Hepatocyte (in vitro differentiated cells): Measurements from ENCODE around the gene UTS2B. TPM values are rescaled to one million over a fixed set of nuclear protein-coding genes. Genes with fewer than 3 reads are reported as not detected.

ENCODE experiments used
- DNase-seq: peaks from one replicate; pipeline ENCODE4 v3.0.0-alpha.2; 2016; ENCODE audit warnings: low spot score
- H2AFZ ChIP-seq: fragments of 200-600 bp; sonication (generic); 2 replicates; pipeline ENCODE4 v1.6.0; 2016; ENCODE audit warnings: antibody characterized with exemption, mild to moderate bottlenecking
- H3K27ac ChIP-seq: fragments of 200-600 bp; sonication (generic); 2 replicates; pipeline ENCODE4 v1.5.1; 2016; ENCODE audit warnings: mild to moderate bottlenecking
- H3K27me3 ChIP-seq: fragments of 200-600 bp; sonication (generic); 2 replicates; pipeline ENCODE4 v1.6.1; 2016
- H3K36me3 ChIP-seq: fragments of 200-600 bp; sonication (generic); replicated peaks from 2 replicates; pipeline ENCODE4 v1.5.1; 2016; ENCODE audit warnings: low read depth; ENCODE audit not compliant: insufficient read depth
- H3K4me1 ChIP-seq: fragments of 200-600 bp; sonication (generic); 2 replicates; pipeline ENCODE4 v1.5.1; 2016; ENCODE audit warnings: mild to moderate bottlenecking, moderate library complexity; ENCODE audit not compliant: insufficient read depth
- H3K4me2 ChIP-seq: fragments of 200-600 bp; sonication (generic); 2 replicates; pipeline ENCODE4 v1.6.0; 2016
- H3K4me3 ChIP-seq: fragments of 200-600 bp; sonication (generic); 2 replicates; pipeline ENCODE4 v1.5.1; 2016; ENCODE audit warnings: mild to moderate bottlenecking
- H3K79me2 ChIP-seq: fragments of 200-600 bp; sonication (generic); 2 replicates; pipeline ENCODE4 v1.6.0; 2017; ENCODE audit warnings: mild to moderate bottlenecking
- H3K9me2 ChIP-seq: fragments of 200-600 bp; sonication (generic); replicated peaks from 2 replicates; pipeline ENCODE4 v1.6.0; 2017; ENCODE audit warnings: mild to moderate bottlenecking; ENCODE audit not compliant: insufficient read depth
- H3K9me3 ChIP-seq: fragments of 200-600 bp; sonication (generic); 2 replicates; pipeline ENCODE4 v1.5.1; 2016; ENCODE audit warnings: low read depth, mild to moderate bottlenecking
- H4K20me1 ChIP-seq: fragments of 200-600 bp; sonication (generic); 2 replicates; pipeline ENCODE4 v1.6.0; 2016; ENCODE audit warnings: mild to moderate bottlenecking; ENCODE audit not compliant: insufficient read depth, poor library complexity, severe bottlenecking
- CTCF ChIP-seq: fragments of 200-600 bp; sonication (generic); IDR thresholded peaks from 2 replicates; pipeline ENCODE4 v1.5.1; 2016; ENCODE audit warnings: antibody characterized with exemption, mild to moderate bottlenecking; ENCODE audit not compliant: poor library complexity
- EZH2 ChIP-seq: fragments of 200-600 bp; sonication (generic); IDR thresholded peaks from 2 replicates; pipeline ENCODE4 v1.6.1; 2016; ENCODE audit warnings: antibody characterized with exemption, mild to moderate bottlenecking, borderline replicate concordance
- EZH2phosphoT487 ChIP-seq: fragments of 200-600 bp; sonication (generic); IDR thresholded peaks from one replicate; pipeline ENCODE4 v1.6.1; 2018; ENCODE audit warnings: antibody characterized with exemption, mild to moderate bottlenecking, low read depth, moderate library complexity; ENCODE audit not compliant: unreplicated experiment, severe bottlenecking
- WGBS: methylation state at CpG from one replicate; pipeline ENCODE4 v1.1.6; 2016; ENCODE audit warnings: low lambda C conversion rate; ENCODE audit errors: missing lambda C conversion rate; 5-methylcytosine and 5-hydroxymethylcytosine counted together
- polyA plus RNA-seq: library from polyadenylated mRNA; unstranded; fragments of >200 nt; fragmentation: Nextera tagmentation; extraction: Ambion mirVana; gene quantifications from 2 replicates; pipeline ENCODE4 v1.2.1, GENCODE V29; 2016
- total RNA-seq: library from RNA; depleted of rRNA; stranded (reverse); fragments of >200 nt; gene quantifications from 2 replicates; pipeline ENCODE4 v1.2.3, GENCODE V29; 2014

The UTS2B gene
- total and polyA plus RNA-seq, 2 experiments from 2014 or later = 0.07 to 0.19 TPM

GRCh38 chr3:191235331-191236314 is 94.7 kb downstream of the UTS2B start:
- no peak for DNase-seq
- Histone ChIP-seq H3K4me1 (peaks cover 7% of the 10 kb centered on the region), H4K20me1 (no peaks in the 10 kb centered on the region), H3K27ac (no peak overlapping the region), H3K9me3 (no peaks in the 10 kb centered on the region), H3K79me2 (no peaks in the 10 kb centered on the region), H3K36me3 (no peaks in the 10 kb centered on the region), H3K4me2 (no peak overlapping the region), H3K9me2 (no peaks in the 10 kb centered on the region), H3K27me3 (no peaks in the 10 kb centered on the region), H2AFZ (no peak overlapping the region), H3K4me3 (no peak overlapping the region)
- WGBS = 93% methylated on average over 4 of the region's 4 CpGs
- TF ChIP-seq EZH2 = no peak
- no peak for TF ChIP-seq CTCF
- no peak for TF ChIP-seq EZH2phosphoT487

- 95% methylated on average over 9 of the region's 9 CpGs for WGBS
- H3K36me3 ChIP-seq = no peaks in the 10 kb centered on the region
- H2AFZ ChIP-seq = no peak overlapping the region
- H3K4me2 ChIP-seq = no peak overlapping the region
- TF ChIP-seq CTCF (no peak), EZH2phosphoT487 (no peak), EZH2 (no peak)
- no peak overlapping the region for H3K4me3 ChIP-seq
- no peaks in the 10 kb centered on the region for H3K27me3 ChIP-seq
- no peaks in the 10 kb centered on the region for H4K20me1 ChIP-seq
- no peak for DNase-seq
- H3K79me2 ChIP-seq = no peaks in the 10 kb centered on the region
- no peak overlapping the region for H3K27ac ChIP-seq
- H3K9me2 ChIP-seq = no peaks in the 10 kb centered on the region
- H3K4me1 ChIP-seq = peaks cover 7% of the 10 kb centered on the region
- no peaks in the 10 kb centered on the region for H3K9me3 ChIP-seq
These were observed 96.1 kb downstream of the UTS2B start for GRCh38 chr3:191234216-191234615.

GRCh38 chr3:191227541-191227940 is 102.8 kb downstream of the UTS2B start:
- Histone ChIP-seq H3K4me2 (no peak overlapping the region), H3K36me3 (no peaks in the 10 kb centered on the region), H2AFZ (no peak overlapping the region), H3K27ac (no peak overlapping the region), H3K27me3 (no peaks in the 10 kb centered on the region), H3K4me1 (no peaks in the 10 kb centered on the region), H3K9me3 (no peaks in the 10 kb centered on the region), H3K9me2 (no peaks in the 10 kb centered on the region), H3K79me2 (no peaks in the 10 kb centered on the region), H3K4me3 (no peak overlapping the region), H4K20me1 (no peaks in the 10 kb centered on the region)
- TF ChIP-seq CTCF = no peak
- WGBS = 72% methylated on average over 5 of the region's 5 CpGs
- DNase-seq = no peak
